Fibroblast of lung (primary cell): Measurements from ENCODE around the gene FSIP1. TPM values are rescaled to one million over a fixed set of nuclear protein-coding genes. Genes with fewer than 3 reads are reported as not detected.

Source experiments
- DNase-seq, 2 donors: peaks; one replicate each; pipeline versions ENCODE4 v3.0.0 to v3.0.0-alpha.2; 2010; ENCODE audit warnings: low read depth in 2 of 2
- H2AFZ ChIP-seq: 2 replicates; pipeline ENCODE4 v1.5.1; 2012; ENCODE audit warnings: low read length, control low read depth, inconsistent platforms
- H3K27ac ChIP-seq: 2 replicates; pipeline ENCODE4 v1.5.1; 2011; ENCODE audit warnings: low read length, control low read depth; ENCODE audit not compliant: insufficient read depth
- H3K27me3 ChIP-seq: 2 replicates; pipeline ENCODE4 v1.5.1; 2011; ENCODE audit warnings: mild to moderate bottlenecking, low read length; ENCODE audit not compliant: control insufficient read depth, insufficient read depth
- H3K36me3 ChIP-seq: 2 replicates; pipeline ENCODE4 v1.5.1; 2011; ENCODE audit warnings: low read length; ENCODE audit not compliant: control insufficient read depth, insufficient read depth
- H3K4me1 ChIP-seq: 2 replicates; pipeline ENCODE4 v1.5.1; 2011; ENCODE audit warnings: low read length; ENCODE audit not compliant: control insufficient read depth, insufficient read depth; ENCODE audit errors: extremely low read depth
- H3K4me2 ChIP-seq: 2 replicates; pipeline ENCODE4 v1.5.1; 2011; ENCODE audit warnings: low read length, control low read depth; ENCODE audit not compliant: insufficient read depth; ENCODE audit errors: extremely low read depth
- H3K4me3 ChIP-seq, 4 experiments: fragments of 200-600 bp in 1 of 4; sonication (generic) in 1 of 4; replicated peaks in 1 of 4; 2 replicates each; pipeline ENCODE4 v1.5.1; 2011 to 2016; ENCODE audit warnings: low read length in 4 of 4, low read depth in 3 of 4, mild to moderate bottlenecking in 3 of 4, control low read depth in 2 of 4, inconsistent platforms in 1 of 4, mixed read lengths in 1 of 4; ENCODE audit not compliant: insufficient read depth in 1 of 4; ENCODE audit errors: control extremely low read depth in 1 of 4
- H3K79me2 ChIP-seq: 2 replicates; pipeline ENCODE4 v1.5.1; 2012; ENCODE audit warnings: mild to moderate bottlenecking, low read length, inconsistent platforms; ENCODE audit not compliant: control insufficient read depth, insufficient read depth
- H3K9ac ChIP-seq: 2 replicates; pipeline ENCODE4 v1.5.1; 2011; ENCODE audit warnings: mild to moderate bottlenecking, low read length, control low read depth; ENCODE audit not compliant: insufficient read depth
- H3K9me3 ChIP-seq: 2 replicates; pipeline ENCODE4 v1.5.1; 2012; ENCODE audit warnings: low read depth, low read length; ENCODE audit not compliant: control insufficient read depth, insufficient read depth
- H4K20me1 ChIP-seq: 2 replicates; pipeline ENCODE4 v1.5.1; 2011; ENCODE audit warnings: low read length; ENCODE audit not compliant: control insufficient read depth, insufficient read depth; ENCODE audit errors: extremely low read depth
- EZH2 ChIP-seq: IDR thresholded peaks from 2 replicates; pipeline ENCODE4 v1.5.1; 2012; ENCODE audit warnings: low read length, control low read depth, mild to moderate bottlenecking; ENCODE audit errors: missing control alignments
- polyA plus RNA-seq, 2 donors: library from polyadenylated mRNA; depleted of rRNA in 1 of 2; stranded (reverse) in 1 of 2; unstranded in 1 of 2; fragments of >200 nt; gene quantifications; 2 replicates each; pipeline ENCODE4 v1.2.1, GENCODE V29; 2011 to 2012; ENCODE audit warnings: missing spikeins in 1 of 2
- total RNA-seq: library from RNA; depleted of rRNA; stranded (reverse); fragments of >200 nt; gene quantifications from 2 replicates; pipeline ENCODE4 v1.2.1, GENCODE V29; 2014
- TF ChIP-seq, protein P1 (sequence below), 2 donors: IDR thresholded peaks in 1 of 2; conservative IDR thresholded peaks in 1 of 2; 1 replicate in 1 of 2; 2 replicates in 1 of 2; pipeline ENCODE4 v1.5.1; 2011 to 2012; ENCODE audit warnings: low read length in 2 of 2, control low read depth in 1 of 2, inconsistent platforms in 1 of 2, low read depth in 1 of 2, mild to moderate bottlenecking in 1 of 2

Gene FSIP1
- total and polyA plus RNA-seq, 2 donors (not counting 1 experiment from before 2014, with no cell fraction given), result 0.50 to 5.1 TPM

DNA sequence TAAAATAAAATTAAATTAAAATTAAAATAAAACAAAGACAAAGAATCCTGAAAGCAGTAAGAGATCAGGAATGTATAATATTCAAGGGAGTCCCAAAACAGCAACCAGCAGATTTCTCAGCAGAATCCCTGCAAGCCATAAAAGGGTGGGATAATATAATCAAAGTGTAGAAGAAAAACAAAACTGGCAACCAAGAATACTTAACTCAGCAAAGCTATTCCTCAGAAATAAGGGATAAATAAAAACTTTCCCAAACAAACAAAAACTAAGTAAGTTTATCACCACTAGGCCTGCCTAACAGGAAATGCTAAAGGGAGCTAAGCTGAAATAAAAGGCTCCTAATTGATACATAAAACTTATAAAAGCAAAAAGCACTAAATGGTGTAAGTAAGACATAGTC, 172.0 kb downstream of the FSIP1 start:
- H3K27me3 ChIP-seq, result no peaks in the 10 kb centered on the region
- H3K27ac ChIP-seq, result no peak overlapping the region
- H3K9me3 ChIP-seq, result no peaks in the 10 kb centered on the region
- DNase-seq, result no peak
- no peaks in the 10 kb centered on the region for H3K36me3 ChIP-seq
- no peak overlapping the region for H3K4me2 ChIP-seq
- no peaks in the 10 kb centered on the region for H4K20me1 ChIP-seq
- no peaks in the 10 kb centered on the region for H3K4me1 ChIP-seq
- no peak overlapping the region for H3K9ac ChIP-seq
- no peak overlapping the region for H3K4me3 ChIP-seq
- no peaks in the 10 kb centered on the region for H3K79me2 ChIP-seq
- TF ChIP-seq EZH2, result no peak
- TF ChIP-seq, protein P1, sequence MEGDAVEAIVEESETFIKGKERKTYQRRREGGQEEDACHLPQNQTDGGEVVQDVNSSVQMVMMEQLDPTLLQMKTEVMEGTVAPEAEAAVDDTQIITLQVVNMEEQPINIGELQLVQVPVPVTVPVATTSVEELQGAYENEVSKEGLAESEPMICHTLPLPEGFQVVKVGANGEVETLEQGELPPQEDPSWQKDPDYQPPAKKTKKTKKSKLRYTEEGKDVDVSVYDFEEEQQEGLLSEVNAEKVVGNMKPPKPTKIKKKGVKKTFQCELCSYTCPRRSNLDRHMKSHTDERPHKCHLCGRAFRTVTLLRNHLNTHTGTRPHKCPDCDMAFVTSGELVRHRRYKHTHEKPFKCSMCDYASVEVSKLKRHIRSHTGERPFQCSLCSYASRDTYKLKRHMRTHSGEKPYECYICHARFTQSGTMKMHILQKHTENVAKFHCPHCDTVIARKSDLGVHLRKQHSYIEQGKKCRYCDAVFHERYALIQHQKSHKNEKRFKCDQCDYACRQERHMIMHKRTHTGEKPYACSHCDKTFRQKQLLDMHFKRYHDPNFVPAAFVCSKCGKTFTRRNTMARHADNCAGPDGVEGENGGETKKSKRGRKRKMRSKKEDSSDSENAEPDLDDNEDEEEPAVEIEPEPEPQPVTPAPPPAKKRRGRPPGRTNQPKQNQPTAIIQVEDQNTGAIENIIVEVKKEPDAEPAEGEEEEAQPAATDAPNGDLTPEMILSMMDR (conservative IDR thresholded peaks at IDR 0.05 in 1 of 2, IDR thresholded peaks at IDR 0.05 in 1 of 2; ENCODE audit: low read depth in 1 of 2, low read length in 2 of 2), result no peak
- no peak overlapping the region for H2AFZ ChIP-seq

DNA sequence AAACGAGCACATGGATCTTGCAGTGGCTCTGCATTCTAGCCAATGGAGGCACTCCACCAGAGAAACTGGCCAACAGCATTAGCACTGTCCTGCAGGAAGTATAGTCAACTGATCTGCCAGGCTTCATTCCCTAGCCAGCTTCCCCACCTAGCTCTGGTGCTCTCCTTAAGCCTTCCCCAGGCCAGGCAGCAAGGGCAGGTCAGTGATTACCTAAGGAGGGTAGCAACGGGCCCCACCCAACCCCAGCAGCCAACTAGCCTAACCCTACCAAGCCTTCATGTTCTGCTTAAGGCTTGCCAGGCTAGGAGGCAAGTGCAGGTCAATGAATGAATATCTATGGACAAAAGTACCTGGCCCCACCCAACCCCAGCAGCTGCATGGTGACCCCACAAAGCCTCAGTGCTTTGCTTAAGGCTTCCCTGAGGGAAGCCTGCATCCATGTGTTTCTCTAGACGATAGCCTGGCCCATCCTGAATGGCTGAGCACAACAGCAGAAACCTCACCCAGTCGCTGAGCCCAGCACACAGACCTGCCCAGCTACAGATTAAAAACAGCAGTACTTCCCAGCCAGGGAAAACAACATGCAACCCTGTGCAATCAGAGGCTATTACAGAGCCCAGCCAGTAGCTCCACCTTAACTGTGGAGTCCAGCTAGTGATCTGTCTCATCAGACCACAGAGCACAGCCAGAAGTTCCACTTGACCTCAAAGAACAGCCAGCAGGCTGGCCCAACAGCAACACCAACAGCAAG, 173.3 kb downstream of the FSIP1 start:
- TF ChIP-seq EZH2, result no peak
- TF ChIP-seq, protein P1 (conservative IDR thresholded peaks at IDR 0.05 in 1 of 2, IDR thresholded peaks at IDR 0.05 in 1 of 2; ENCODE audit: low read depth in 1 of 2, low read length in 2 of 2), result no peak
- H3K4me1 ChIP-seq, result no peaks in the 10 kb centered on the region

DNA sequence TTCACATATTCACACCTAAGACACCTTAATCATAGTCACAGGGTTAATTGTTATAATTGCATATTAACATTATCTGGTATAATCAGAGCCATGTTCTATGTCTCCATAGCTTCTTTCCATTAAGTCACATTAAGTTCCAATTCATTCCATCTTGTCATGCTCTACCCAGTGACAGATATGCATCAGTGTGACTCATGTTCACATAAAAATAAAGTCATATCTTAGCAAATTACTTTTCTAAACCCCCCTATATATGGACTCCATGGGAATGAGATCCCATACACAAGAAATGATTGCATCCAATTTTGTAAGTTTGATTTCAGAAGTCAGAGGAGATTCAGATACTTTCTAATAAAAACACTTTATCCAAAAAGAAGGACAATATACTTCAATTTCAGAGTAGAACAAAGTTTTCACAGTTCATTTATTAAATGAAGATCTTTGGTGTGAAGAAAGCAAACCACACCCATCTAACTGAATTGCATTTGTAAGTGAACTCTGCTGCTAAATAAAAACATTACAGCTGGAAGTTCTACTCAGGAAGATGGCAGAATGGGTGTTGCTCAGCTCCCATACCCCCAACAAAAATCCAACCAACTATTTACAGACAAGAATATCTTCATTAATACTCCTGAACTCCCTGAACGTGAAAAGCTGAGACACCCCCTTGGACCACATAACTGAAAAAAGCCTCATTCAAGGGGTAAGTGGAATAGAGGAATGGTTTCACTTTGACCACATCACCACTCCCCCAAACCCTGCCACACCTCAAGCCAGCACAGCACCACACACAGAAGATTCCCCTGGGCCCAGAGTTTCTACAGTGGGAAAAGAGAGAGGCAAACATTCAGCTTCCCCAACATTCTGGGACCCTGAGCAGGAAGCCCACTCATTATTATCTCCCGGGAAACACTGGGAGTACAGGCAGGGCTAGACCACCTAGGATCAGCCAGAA, 174.2 kb downstream of the FSIP1 start:
- H3K4me1 ChIP-seq, result no peaks in the 10 kb centered on the region
- H3K4me2 ChIP-seq, result no peak overlapping the region
- H3K9me3 ChIP-seq, result no peaks in the 10 kb centered on the region
- H3K4me3 ChIP-seq, result no peak overlapping the region
- H3K27me3 ChIP-seq, result no peaks in the 10 kb centered on the region
- TF ChIP-seq, protein P1 (conservative IDR thresholded peaks at IDR 0.05 in 1 of 2, IDR thresholded peaks at IDR 0.05 in 1 of 2; ENCODE audit: low read depth in 1 of 2, low read length in 2 of 2), result no peak
- TF ChIP-seq EZH2, result no peak
- H3K27ac ChIP-seq, result no peak overlapping the region
- no peak overlapping the region for H3K9ac ChIP-seq
- no peak for DNase-seq
- no peak overlapping the region for H2AFZ ChIP-seq
- H4K20me1 ChIP-seq, result no peaks in the 10 kb centered on the region
- H3K36me3 ChIP-seq, result no peaks in the 10 kb centered on the region
- no peaks in the 10 kb centered on the region for H3K79me2 ChIP-seq

More for the DNA sequence above, 173.3 kb downstream of the FSIP1 start:
- Histone ChIP-seq H2AFZ (no peak overlapping the region), H3K27ac (no peak overlapping the region), H4K20me1 (no peaks in the 10 kb centered on the region), H3K79me2 (no peaks in the 10 kb centered on the region), H3K9ac (no peak overlapping the region), H3K9me3 (no peaks in the 10 kb centered on the region), H3K4me3 (no peak overlapping the region), H3K27me3 (no peaks in the 10 kb centered on the region), H3K36me3 (no peaks in the 10 kb centered on the region), H3K4me2 (no peak overlapping the region)
- DNase-seq, result no peak
